ENCODE data around the gene CA12. TPM values are rescaled to one million over a fixed set of nuclear protein-coding genes. Genes with fewer than 3 reads are reported as not detected.
A peak's percentile ranks its signal among the peaks of the same experiment; 100 is the strongest.
"Not testable (repeated sequence)": the region's sequence is repeated elsewhere in the genome, so short reads cannot be mapped to it uniquely, and the experiment has no call there.

CA12 gene
- total and polyA plus RNA-seq, 2 donors (not counting 1 experiment from before 2014, with no cell fraction given): not detected

GRCh38 chr15:63344731-63345390, 36.8 kb downstream of the CA12 start:
- ATAC-seq (ENCODE audit: low read depth): no peak
- CTCF ChIA-PET: no interaction called here

GRCh38 chr15:63342996-63343562, 38.6 kb downstream of the CA12 start:
- ATAC-seq (ENCODE audit: low read depth); CTCF ChIA-PET; H2AFZ ChIP-seq (ENCODE audit: insufficient read depth, low read depth, low read length, poor library complexity, severe bottlenecking); H4K20me1 ChIP-seq (ENCODE audit: control insufficient read depth, insufficient read depth, low read length, poor library complexity, severe bottlenecking); H3K36me3 ChIP-seq (replicated peaks in 1 of 2; ENCODE audit: control extremely low read depth in 1 of 2, control insufficient read depth in 1 of 2, extremely low read depth in 1 of 2, insufficient read depth in 2 of 2, low read length in 1 of 2); H3K27me3 Mint-ChIP-seq; H3K79me2 ChIP-seq (ENCODE audit: control insufficient read depth, insufficient read depth, low read length); H3K9me3 Mint-ChIP-seq (ENCODE audit: insufficient read depth); H3K9me3 ChIP-seq (ENCODE audit: control extremely low read depth in 1 of 3, control insufficient read depth in 2 of 3, insufficient read depth in 1 of 3, low read length in 2 of 3); H3K9ac ChIP-seq (ENCODE audit: low read length); DNase-seq; H3K4me3 ChIP-seq (ENCODE audit: control extremely low read depth in 1 of 5, extremely low read depth in 1 of 5, insufficient read depth in 1 of 5, low read depth in 2 of 5, low read length in 4 of 5); H3K27ac ChIP-seq (ENCODE audit: low read length in 2 of 2); H3K27ac Mint-ChIP-seq; intact Hi-C loops (cut with micrococcal nuclease); H3K27me3 ChIP-seq (replicated peaks in 1 of 4; ENCODE audit: control extremely low read depth in 1 of 4, control insufficient read depth in 3 of 4, insufficient read depth in 4 of 4, low read length in 3 of 4): not testable (repeated sequence)
- POLR2A ChIA-PET: interaction anchor here (0.6 to 0.7 kb wide), 2 partner anchors 19 to 65 kb away, joined by 3 read pairs; no protein-coding TSS in a partner anchor
- WGBS (ENCODE audit: insufficient coverage): no CpG with 5 or more reads among the region's 11 CpGs
- Histone ChIP-seq H3K4me1 (ENCODE audit: control insufficient read depth in 2 of 2, insufficient read depth in 2 of 2, low read length in 2 of 2) (peaks cover 0 to 15% of the 10 kb centered on the region in 2 donors), H3K4me2 (replicated peaks; ENCODE audit: low read depth, low read length, poor library complexity, severe bottlenecking) (peak overlapping the region; percentile 9)
- H3K4me3 Mint-ChIP-seq: peak overlapping the region; percentile 4
- H3K4me1 Mint-ChIP-seq: peaks cover 22% of the 10 kb centered on the region

More at GRCh38 chr15:63344731-63345390, 36.8 kb downstream of the CA12 start:
- Histone ChIP-seq H4K20me1 (ENCODE audit: control insufficient read depth, insufficient read depth, low read length, poor library complexity, severe bottlenecking) (no peaks in the 10 kb centered on the region), H3K4me2 (replicated peaks; ENCODE audit: low read depth, low read length, poor library complexity, severe bottlenecking) (no peak overlapping the region), H3K27ac (ENCODE audit: low read length in 2 of 2) (no peak overlapping the region), H3K79me2 (ENCODE audit: control insufficient read depth, insufficient read depth, low read length) (no peaks in the 10 kb centered on the region), H3K4me1 (ENCODE audit: control insufficient read depth in 2 of 2, insufficient read depth in 2 of 2, low read length in 2 of 2) (peaks cover 0 to 24% of the 10 kb centered on the region in 2 donors), H2AFZ (ENCODE audit: insufficient read depth, low read depth, low read length, poor library complexity, severe bottlenecking) (no peak overlapping the region), H3K36me3 (replicated peaks in 1 of 2; ENCODE audit: control extremely low read depth in 1 of 2, control insufficient read depth in 1 of 2, extremely low read depth in 1 of 2, insufficient read depth in 2 of 2, low read length in 1 of 2) (no peaks in the 10 kb centered on the region), H3K9me3 (ENCODE audit: control extremely low read depth in 1 of 3, control insufficient read depth in 2 of 3, insufficient read depth in 1 of 3, low read length in 2 of 3) (no peaks in the 10 kb centered on the region), H3K4me3 (ENCODE audit: control extremely low read depth in 1 of 5, extremely low read depth in 1 of 5, insufficient read depth in 1 of 5, low read depth in 2 of 5, low read length in 4 of 5) (no peak overlapping the region), H3K27me3 (replicated peaks in 1 of 4; ENCODE audit: control extremely low read depth in 1 of 4, control insufficient read depth in 3 of 4, insufficient read depth in 4 of 4, low read length in 3 of 4) (no peaks in the 10 kb centered on the region), H3K9ac (ENCODE audit: low read length) (no peak overlapping the region)
- no peak overlapping the region for H3K27ac Mint-ChIP-seq
- TF ChIP-seq EZH2 (IDR thresholded peaks at IDR 0.05; ENCODE audit: borderline replicate concordance, insufficient read depth, low read depth, low read length, poor library complexity, severe bottlenecking): no peak
- TF ChIP-seq, protein P1, sequence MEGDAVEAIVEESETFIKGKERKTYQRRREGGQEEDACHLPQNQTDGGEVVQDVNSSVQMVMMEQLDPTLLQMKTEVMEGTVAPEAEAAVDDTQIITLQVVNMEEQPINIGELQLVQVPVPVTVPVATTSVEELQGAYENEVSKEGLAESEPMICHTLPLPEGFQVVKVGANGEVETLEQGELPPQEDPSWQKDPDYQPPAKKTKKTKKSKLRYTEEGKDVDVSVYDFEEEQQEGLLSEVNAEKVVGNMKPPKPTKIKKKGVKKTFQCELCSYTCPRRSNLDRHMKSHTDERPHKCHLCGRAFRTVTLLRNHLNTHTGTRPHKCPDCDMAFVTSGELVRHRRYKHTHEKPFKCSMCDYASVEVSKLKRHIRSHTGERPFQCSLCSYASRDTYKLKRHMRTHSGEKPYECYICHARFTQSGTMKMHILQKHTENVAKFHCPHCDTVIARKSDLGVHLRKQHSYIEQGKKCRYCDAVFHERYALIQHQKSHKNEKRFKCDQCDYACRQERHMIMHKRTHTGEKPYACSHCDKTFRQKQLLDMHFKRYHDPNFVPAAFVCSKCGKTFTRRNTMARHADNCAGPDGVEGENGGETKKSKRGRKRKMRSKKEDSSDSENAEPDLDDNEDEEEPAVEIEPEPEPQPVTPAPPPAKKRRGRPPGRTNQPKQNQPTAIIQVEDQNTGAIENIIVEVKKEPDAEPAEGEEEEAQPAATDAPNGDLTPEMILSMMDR (IDR thresholded peaks at IDR 0.05): no peak
- no peak overlapping the region for H3K4me3 Mint-ChIP-seq
- POLR2A ChIA-PET: no interaction called here
- no peaks in the 10 kb centered on the region for H3K27me3 Mint-ChIP-seq
- no peak for DNase-seq
- no peaks in the 10 kb centered on the region for H3K9me3 Mint-ChIP-seq (ENCODE audit: insufficient read depth)
- H3K4me1 Mint-ChIP-seq: peaks cover 29% of the 10 kb centered on the region
- WGBS (ENCODE audit: insufficient coverage): 94% methylated on average over 5 of the region's 5 CpGs
- intact Hi-C loops (cut with micrococcal nuclease): no loop called here
